NB4 (cell line): ENCODE results near the gene SPNS2.

Experiments
- CTCF ChIP-seq: IDR thresholded peaks from one replicate; pipeline ENCODE4 v1.5.1; 2012; ENCODE audit warnings: low read depth, low read length
- POLR2A ChIP-seq: IDR thresholded peaks from 2 replicates; pipeline ENCODE4 v1.6.1; 2011; ENCODE audit warnings: mild to moderate bottlenecking; ENCODE audit not compliant: insufficient read length; ENCODE audit errors: extremely low read depth

DNA sequence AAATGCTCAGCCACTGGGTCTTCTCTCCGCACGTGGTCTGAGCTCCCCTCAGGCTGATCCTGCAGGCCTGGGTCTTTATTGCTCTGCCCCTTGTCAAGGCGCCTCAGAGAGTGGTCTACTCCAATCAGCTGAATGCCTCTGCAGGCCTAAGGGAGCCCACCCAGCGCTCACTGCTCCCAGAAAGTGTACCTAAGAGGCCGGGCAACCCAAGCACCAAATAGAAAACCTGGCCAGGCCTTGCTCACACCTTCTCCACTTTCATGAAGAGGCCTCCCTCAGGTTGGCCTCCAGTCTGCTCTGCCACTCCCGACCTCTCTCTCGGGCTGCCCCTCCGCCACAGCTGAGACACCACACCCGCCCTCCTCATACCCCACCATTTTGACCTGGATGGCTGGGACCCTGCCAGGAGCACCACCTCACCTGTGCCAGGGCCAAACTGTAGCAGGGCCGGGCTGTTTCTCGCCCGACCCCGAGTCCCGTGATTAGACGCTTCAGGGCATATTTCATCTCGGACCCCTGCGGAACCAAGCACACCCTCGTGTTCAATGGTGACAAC lies 55.8 kb downstream of the SPNS2 start:
- TF ChIP-seq POLR2A (no peak), CTCF (no peak)
